NCI-H510A (cell line): Measurements from ENCODE around the gene MORC4.

Source experiments
- DNase-seq: peaks from one replicate; lab custom pipeline; 2025; lab: John Stamatoyannopoulos, UW

MORC4 gene

GRCh38 chrX:106952538-106952937, 47.5 kb downstream of the MORC4 start:
- no peak for DNase-seq

GRCh38 chrX:106952089-106952488, 47.9 kb downstream of the MORC4 start:
- no peak for DNase-seq

- no peak for DNase-seq
Measured at GRCh38 chrX:106951230-106951629, 48.8 kb downstream of the MORC4 start.

GRCh38 chrX:106950381-106950780, 49.6 kb downstream of the MORC4 start:
- no peak for DNase-seq

- no peak for DNase-seq
Measured at GRCh38 chrX:106949366-106949765, 50.6 kb downstream of the MORC4 start.

GRCh38 chrX:106948641-106949040, 51.4 kb downstream of the MORC4 start:
- no peak for DNase-seq

- no peak for DNase-seq
Measured at GRCh38 chrX:106946464-106946863, 53.5 kb downstream of the MORC4 start.

GRCh38 chrX:106940068-106940467, 59.9 kb downstream of the MORC4 start:
- DNase-seq, result no peak

- DNase-seq, result no peak
Measured at GRCh38 chrX:106939566-106939965, 60.4 kb downstream of the MORC4 start.

- DNase-seq, result no peak
Measured at GRCh38 chrX:106936246-106936645, 63.8 kb downstream of the MORC4 start.

- DNase-seq, result no peak
Measured at GRCh38 chrX:106935175-106935574, 64.8 kb downstream of the MORC4 start.

- DNase-seq, result no peak
Measured at GRCh38 chrX:106933538-106933961, 66.5 kb downstream of the MORC4 start.

GRCh38 chrX:106932960-106933537, 67.0 kb downstream of the MORC4 start:
- no peak for DNase-seq

GRCh38 chrX:106932492-106932923, 67.5 kb downstream of the MORC4 start:
- DNase-seq, result no peak

- DNase-seq, result no peak
Measured at GRCh38 chrX:106931831-106932491, 68.1 kb downstream of the MORC4 start.

GRCh38 chrX:106928227-106928626, 71.8 kb downstream of the MORC4 start:
- DNase-seq, result no peak

GRCh38 chrX:106927700-106928099, 72.3 kb downstream of the MORC4 start:
- DNase-seq, result no peak

GRCh38 chrX:106927023-106927422, 73.0 kb downstream of the MORC4 start:
- no peak for DNase-seq

GRCh38 chrX:106921637-106922036, 78.4 kb downstream of the MORC4 start:
- no peak for DNase-seq

- no peak for DNase-seq
Measured at GRCh38 chrX:106919932-106920452, 80.0 kb downstream of the MORC4 start, which contains the start of gene CLDN2. Gene CLDN2 (plus strand): TSS chrX:106920402. CDS start chrX:106928229, 7,827 bp downstream.

GRCh38 chrX:106917830-106918500, 82.0 kb downstream of the MORC4 start:
- DNase-seq, result no peak

GRCh38 chrX:106912864-106913263, 87.1 kb downstream of the MORC4 start:
- no peak for DNase-seq

GRCh38 chrX:106906361-106906760, 93.7 kb downstream of the MORC4 start:
- no peak for DNase-seq
